ENCODE measurements around the gene C17orf100. TPM values are rescaled to one million over a fixed set of nuclear protein-coding genes. Genes with fewer than 3 reads are reported as not detected.
"Not testable (repeated sequence)": the region's sequence is repeated elsewhere in the genome, so short reads cannot be mapped to it uniquely, and the experiment has no call there.

C17orf100 gene
- total RNA-seq, 1 donor from 2014 or later = 0.40 TPM

- no peak for DNase-seq (ENCODE audit: low read depth in 2 of 2)
Measured at GRCh38 chr17:6690641-6691040, 39.1 kb downstream of the C17orf100 start.

DNA sequence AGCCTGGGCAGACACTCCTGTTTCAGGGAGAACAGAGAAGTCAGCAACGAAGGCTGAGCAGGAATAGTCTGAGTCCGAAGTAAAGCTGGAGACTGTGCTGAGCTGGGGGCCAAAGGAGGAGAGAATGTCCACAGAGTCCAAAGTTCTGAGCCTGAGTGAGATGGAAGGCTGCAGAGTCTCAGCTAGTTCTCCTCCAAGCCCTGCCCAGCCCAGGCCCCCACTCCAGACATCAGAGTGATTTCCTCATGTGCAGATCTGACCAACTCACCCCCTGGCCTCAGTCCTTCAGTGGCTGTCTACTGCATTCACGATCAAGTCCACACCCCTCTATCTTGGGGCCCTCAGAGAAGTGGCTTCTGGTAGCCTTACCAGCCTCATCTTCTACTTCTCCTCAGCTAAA, 40.0 kb downstream of the C17orf100 start:
- DNase-seq (ENCODE audit: low read depth in 2 of 2) = no peak

DNA sequence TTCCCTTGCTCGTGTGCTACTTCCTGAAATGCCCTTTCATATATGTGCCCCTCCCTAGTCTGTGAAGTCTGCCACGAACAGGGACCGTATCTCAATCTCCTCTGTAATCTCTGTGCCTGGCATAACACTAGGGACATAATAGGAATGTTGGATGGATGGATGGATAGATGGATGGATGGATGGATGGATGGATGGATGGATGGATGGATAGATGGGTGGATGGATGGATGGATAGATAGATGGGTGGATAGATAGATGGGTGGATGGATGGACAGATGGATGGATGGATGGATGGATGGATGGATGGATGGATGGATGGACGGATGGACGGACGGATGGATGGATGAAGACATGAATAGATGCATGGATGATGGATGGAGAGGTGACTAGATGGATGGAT, 40.4 kb downstream of the C17orf100 start:
- DNase-seq (ENCODE audit: low read depth in 2 of 2) = not testable (repeated sequence)

DNA sequence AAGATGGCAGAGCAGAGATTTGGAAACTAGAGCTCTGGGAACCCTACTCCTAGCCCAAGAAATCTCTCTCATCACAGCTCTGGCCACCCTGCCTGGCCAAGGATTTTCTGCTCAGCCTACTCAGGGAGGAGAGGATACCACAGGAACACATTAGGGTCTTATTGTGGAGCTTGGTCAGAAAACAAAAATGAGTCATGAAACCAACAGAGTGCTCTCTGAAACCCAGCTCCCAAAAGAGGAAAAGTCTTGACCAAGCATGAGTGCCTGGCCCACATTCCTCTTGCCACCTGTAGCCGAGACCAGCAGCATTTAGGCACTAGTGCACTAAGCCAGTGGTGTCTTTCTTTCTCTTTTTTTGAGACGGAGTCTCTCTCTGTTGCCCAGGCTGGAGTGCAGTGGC, 43.5 kb downstream of the C17orf100 start:
- DNase-seq (ENCODE audit: low read depth in 2 of 2) = no peak

GRCh38 chr17:6695565-6695964, 44.0 kb downstream of the C17orf100 start:
- no peak for DNase-seq (ENCODE audit: low read depth in 2 of 2)

DNA sequence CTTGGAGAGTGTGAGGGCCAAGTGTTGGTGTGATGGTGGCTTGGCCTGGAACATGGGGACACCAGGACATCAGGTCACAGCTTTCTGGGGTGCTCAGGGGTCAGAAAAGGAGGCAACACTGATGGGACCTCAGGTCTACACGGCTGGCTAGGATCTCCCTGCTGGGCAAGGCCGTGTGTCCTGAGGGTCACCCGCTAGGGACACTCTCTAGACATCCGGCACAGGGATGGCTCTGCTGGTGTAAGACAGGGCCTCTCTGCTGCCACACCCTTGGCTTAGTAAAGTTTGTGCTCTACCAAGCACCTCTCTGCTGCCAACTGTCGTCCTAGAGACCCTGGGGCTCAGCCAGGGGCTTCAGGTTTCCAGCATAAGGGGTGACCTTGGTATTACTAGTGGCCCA, 45.3 kb downstream of the C17orf100 start:
- no peak for DNase-seq (ENCODE audit: low read depth in 2 of 2)

GRCh38 chr17:6698004-6698403, 46.4 kb downstream of the C17orf100 start:
- DNase-seq (ENCODE audit: low read depth in 2 of 2) = no peak

DNA sequence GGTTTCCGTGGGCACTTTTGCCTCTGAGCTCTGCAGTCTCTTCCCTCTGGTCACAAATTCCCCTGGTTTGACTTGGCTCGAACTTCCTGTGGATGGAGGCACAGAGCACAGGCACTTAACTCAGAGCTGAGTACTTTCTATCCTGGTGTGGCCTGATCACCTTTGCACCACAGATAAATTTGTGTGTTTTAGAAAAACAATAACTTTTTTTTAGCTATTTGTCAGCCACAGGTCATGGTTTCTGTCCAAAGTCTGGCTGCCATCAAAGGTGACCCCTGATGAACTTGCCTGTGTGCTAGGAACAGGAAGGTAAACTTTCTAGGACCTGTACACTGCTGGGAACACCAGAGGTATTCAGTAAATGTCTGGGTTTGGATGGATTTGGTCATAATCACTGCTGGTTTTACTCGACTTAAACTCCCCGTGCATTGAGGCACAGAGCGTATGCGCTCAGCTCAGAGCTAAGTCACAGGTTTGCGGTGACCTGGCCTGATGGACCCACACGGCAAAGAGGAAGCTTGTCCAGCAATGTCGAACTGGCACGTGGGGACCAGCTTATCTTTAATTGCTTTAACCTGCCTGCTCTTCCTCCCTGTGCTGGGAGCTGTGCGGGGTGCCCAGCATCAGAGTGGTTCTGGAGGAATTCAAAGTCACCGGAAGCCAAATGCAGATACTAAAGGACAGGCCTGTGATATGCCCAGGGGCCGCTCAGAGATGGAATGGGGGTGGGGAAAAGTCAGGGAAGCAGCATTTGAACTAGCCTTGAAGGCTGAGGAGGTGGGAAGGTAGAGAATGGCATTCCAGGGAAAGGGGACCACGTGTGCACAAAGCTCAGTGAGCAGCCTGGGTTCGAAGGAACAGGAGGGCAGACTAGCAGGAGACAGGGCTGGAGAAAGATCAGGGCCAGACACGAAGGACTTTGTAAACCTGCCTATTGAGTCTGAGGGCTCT, 48.7 kb downstream of the C17orf100 start:
- DNase-seq (ENCODE audit: low read depth in 2 of 2) = peak in 1 of 2 donors; percentile 9

- DNase-seq (ENCODE audit: low read depth in 2 of 2) = no peak
Measured at GRCh38 chr17:6700948-6701307, 49.4 kb downstream of the C17orf100 start.

GRCh38 chr17:6701719-6702118, 50.2 kb downstream of the C17orf100 start:
- DNase-seq (ENCODE audit: low read depth in 2 of 2) = peak; percentile 15 to 30

DNA sequence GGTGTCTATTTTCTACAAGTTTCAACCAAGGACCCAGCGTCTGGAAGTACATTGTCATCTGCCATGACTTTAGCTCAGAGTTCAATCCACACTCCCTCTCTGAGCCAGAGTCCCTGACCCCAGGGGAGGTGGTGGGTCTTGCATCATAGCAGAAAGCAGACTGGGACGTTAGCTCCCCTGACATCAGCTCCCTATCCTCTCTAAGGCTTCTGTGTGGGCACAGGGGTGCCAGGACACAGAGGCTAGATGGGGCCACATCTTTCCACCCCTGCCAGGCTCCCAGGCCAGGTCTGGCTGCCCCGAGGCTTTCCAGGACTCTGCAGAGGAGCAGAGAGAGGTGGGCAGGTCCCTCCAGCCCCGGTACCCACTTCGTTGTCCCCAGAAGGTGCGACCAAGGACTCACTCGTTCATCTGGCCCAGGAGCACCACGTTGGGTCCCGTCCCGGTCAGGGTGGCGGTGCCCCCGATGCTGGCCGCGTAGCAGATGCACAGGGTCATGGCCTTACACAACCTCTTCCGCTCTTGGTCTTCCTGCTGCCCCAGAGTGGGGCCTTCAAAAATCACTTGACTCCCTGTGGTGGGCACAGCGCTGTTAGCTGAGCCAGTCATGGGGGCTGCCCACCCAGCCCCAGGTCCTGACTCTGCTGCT, 51.1 kb downstream of the C17orf100 start:
- no peak for DNase-seq (ENCODE audit: low read depth in 2 of 2)

Other genes starting within 250 kb of the C17orf100 start
- not detected in 2 replicates for gene AIPL1, start 216.6 kb upstream of the C17orf100 start, total RNA-seq
- gene PIMREG, start 207.3 kb upstream of the C17orf100 start, total RNA-seq = 4.6 and 10.5 TPM in 2 replicates
- gene PITPNM3, start 95.2 kb upstream of the C17orf100 start, total RNA-seq = 0.20 and 0.22 TPM in 2 replicates
- 5.4 and 7.7 TPM in 2 replicates for gene KIAA0753, start 11.1 kb upstream of the C17orf100 start, total RNA-seq
- gene TXNDC17, start 10.7 kb upstream of the C17orf100 start, total RNA-seq = 73.2 and 91.1 TPM in 2 replicates
- gene MED31, start 157 bp upstream of the C17orf100 start, total RNA-seq = 5.7 and 6.7 TPM in 2 replicates
- gene SLC13A5, start 61.6 kb downstream of the C17orf100 start, total RNA-seq = 0.20 and 0.22 TPM in 2 replicates
- 0.79 and 2.6 TPM in 2 replicates for gene XAF1, start 104.3 kb downstream of the C17orf100 start, total RNA-seq
- 1.3 and 6.9 TPM in 2 replicates for gene FBXO39, start 124.5 kb downstream of the C17orf100 start, total RNA-seq
- gene TEKT1, start 180.0 kb downstream of the C17orf100 start, total RNA-seq = not detected in 2 replicates

Measured in lung microvascular endothelial cell (primary cell).